GM23248 (cell line): ENCODE results near the gene TRPM5. TPM values are rescaled to one million over a fixed set of nuclear protein-coding genes. Genes with fewer than 3 reads are reported as not detected.

Experiments
- DNase-seq: peaks from one replicate; pipeline ENCODE4 v3.0.0-alpha.2; 2015
- H2AFZ ChIP-seq: fragments of 200-600 bp; sonication (generic); 2 replicates; pipeline ENCODE4 v1.6.1; 2016; ENCODE audit warnings: antibody characterized with exemption
- H3F3A ChIP-seq: fragments of 200-600 bp; sonication (generic); 2 replicates; pipeline ENCODE4 v1.6.1; 2016; ENCODE audit warnings: mild to moderate bottlenecking, antibody characterized with exemption, mixed run types; ENCODE audit not compliant: insufficient read depth
- H3K27ac ChIP-seq: fragments of 200-600 bp; sonication (generic); 2 replicates; pipeline ENCODE4 v1.5.1; 2016; ENCODE audit warnings: mild to moderate bottlenecking
- H3K27me3 ChIP-seq: fragments of 200-600 bp; sonication (generic); replicated peaks from 2 replicates; pipeline ENCODE4 v1.6.1; 2016; ENCODE audit warnings: mild to moderate bottlenecking; ENCODE audit not compliant: insufficient read depth
- H3K36me3 ChIP-seq: fragments of 200-600 bp; sonication (generic); 2 replicates; pipeline ENCODE4 v1.6.1; 2016; ENCODE audit warnings: low read depth, mild to moderate bottlenecking
- H3K4me1 ChIP-seq: fragments of 200-600 bp; sonication (generic); 2 replicates; pipeline ENCODE4 v1.6.1; 2016; ENCODE audit warnings: mild to moderate bottlenecking; ENCODE audit not compliant: insufficient read depth
- H3K4me2 ChIP-seq: fragments of 200-600 bp; sonication (generic); one replicate; pipeline ENCODE4 v1.6.1; 2016; ENCODE audit warnings: mild to moderate bottlenecking; ENCODE audit not compliant: unreplicated experiment
- H3K4me3 ChIP-seq: fragments of 200-600 bp; sonication (generic); 2 replicates; pipeline ENCODE4 v1.5.1; 2016; ENCODE audit warnings: mild to moderate bottlenecking
- H3K79me2 ChIP-seq: fragments of 200-600 bp; sonication (generic); 2 replicates; pipeline ENCODE4 v1.6.1; 2016; ENCODE audit warnings: mild to moderate bottlenecking; ENCODE audit not compliant: insufficient read depth
- H3K9ac ChIP-seq: fragments of 200-600 bp; sonication (generic); 2 replicates; pipeline ENCODE4 v1.6.1; 2016; ENCODE audit warnings: mild to moderate bottlenecking
- H3K9me2 ChIP-seq: fragments of 200-600 bp; sonication (generic); 2 replicates; pipeline ENCODE4 v1.6.1; 2016; ENCODE audit warnings: mixed run types, mild to moderate bottlenecking, moderate library complexity; ENCODE audit not compliant: insufficient read depth
- H3K9me3 ChIP-seq: fragments of 200-600 bp; sonication (generic); one replicate; pipeline ENCODE4 v1.6.1; 2017; ENCODE audit warnings: low read depth
- H4K20me1 ChIP-seq: fragments of 200-600 bp; sonication (generic); 2 replicates; pipeline ENCODE4 v1.6.0; 2016; ENCODE audit not compliant: insufficient read depth
- EZH2 ChIP-seq: fragments of 200-600 bp; sonication (generic); IDR thresholded peaks from 2 replicates; pipeline ENCODE4 v1.6.1; 2018; ENCODE audit warnings: antibody characterized with exemption, mild to moderate bottlenecking; ENCODE audit not compliant: insufficient read depth, poor library complexity, severe bottlenecking
- EZH2phosphoT487 ChIP-seq: fragments of 200-600 bp; sonication (generic); IDR thresholded peaks from 2 replicates; pipeline ENCODE4 v1.6.1; 2018; ENCODE audit warnings: antibody characterized with exemption, moderate library complexity, mild to moderate bottlenecking, low read depth; ENCODE audit not compliant: insufficient read depth
- WGBS, 2 experiments: methylation state at CpG; one replicate each; pipeline ENCODE4 v1.1.6; 2015 to 2017; ENCODE audit warnings: low lambda C conversion rate in 2 of 2, low coverage in 1 of 2; ENCODE audit errors: missing lambda C conversion rate in 2 of 2; 5-methylcytosine and 5-hydroxymethylcytosine counted together
- in situ Hi-C: fragments of 300-500 bp; cut with MboI; formaldehyde crosslinking; loops from 2 replicates; pipeline ENCODE4 v1.15.0; 2020
- polyA plus RNA-seq: library from polyadenylated mRNA; unstranded; fragments of >200 nt; fragmentation: Nextera tagmentation; extraction: Ambion mirVana; gene quantifications from 2 replicates; pipeline ENCODE4 v1.2.1, GENCODE V29; 2016
- total RNA-seq: library from RNA; depleted of rRNA; stranded (reverse); fragments of >200 nt; shearing (Covaris generic); gene quantifications from 2 replicates; pipeline ENCODE4 v1.2.3, GENCODE V29; 2014

Gene TRPM5
- total and polyA plus RNA-seq, 2 experiments from 2014 or later: not detected

DNA sequence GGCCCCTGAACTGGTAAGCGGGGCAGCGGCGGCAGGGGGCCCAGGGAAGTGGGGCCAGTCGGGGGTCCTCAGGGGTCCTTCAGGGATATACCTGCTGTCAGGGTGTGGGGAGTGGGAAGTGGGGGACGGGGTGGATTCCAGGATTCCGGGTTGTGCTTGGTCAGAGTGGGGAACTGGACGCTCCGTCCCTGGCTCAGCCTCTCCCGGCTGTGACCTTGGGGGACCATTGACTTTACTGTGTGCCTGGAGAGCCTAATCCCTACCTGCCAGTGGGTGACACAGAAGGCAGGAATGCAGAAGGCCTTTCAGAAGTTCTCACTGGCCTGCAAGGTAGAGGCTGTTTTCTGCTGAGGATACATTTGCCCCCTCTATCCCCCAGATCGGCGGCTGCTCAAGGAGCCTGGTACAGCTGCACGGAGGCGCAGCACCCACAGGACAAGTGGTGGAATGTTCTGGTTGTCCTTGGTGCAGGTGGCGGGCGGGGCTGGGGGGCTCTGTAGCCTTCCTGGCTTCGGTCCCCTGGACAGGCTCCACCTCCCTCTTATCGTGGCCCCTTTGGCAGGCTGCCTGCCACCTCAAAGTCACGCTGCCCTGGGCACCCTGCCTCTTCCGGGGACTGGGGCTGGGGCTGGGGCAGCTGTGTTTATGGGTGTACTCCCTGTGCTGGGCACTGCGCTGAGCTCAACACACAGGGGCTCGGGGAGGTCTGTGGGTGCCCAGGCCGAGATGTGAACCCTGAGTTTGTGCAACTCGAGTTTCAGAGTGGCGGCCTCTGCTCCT is 18.9 kb upstream of the TRPM5 start:
- H3K27ac ChIP-seq: no peak overlapping the region
- H3K9me2 ChIP-seq: no peaks in the 10 kb centered on the region
- H3K36me3 ChIP-seq: no peaks in the 10 kb centered on the region
- H2AFZ ChIP-seq: no peak overlapping the region
- no peak overlapping the region for H3K4me2 ChIP-seq
- no peak overlapping the region for H3K4me3 ChIP-seq
- H3K9ac ChIP-seq: no peak overlapping the region
- TF ChIP-seq EZH2phosphoT487 (no peak), EZH2 (no peak)
- H3K79me2 ChIP-seq: no peaks in the 10 kb centered on the region
- in situ Hi-C loops: no loop called here
- H3F3A ChIP-seq: no peaks in the 10 kb centered on the region
- H3K9me3 ChIP-seq: no peaks in the 10 kb centered on the region
- no peaks in the 10 kb centered on the region for H4K20me1 ChIP-seq
- 60 to 62% methylated on average over 20 to 24 of the region's 24 CpGs for WGBS, 2 experiments
- DNase-seq: no peak
- no peaks in the 10 kb centered on the region for H3K4me1 ChIP-seq
- H3K27me3 ChIP-seq: peaks cover 4% of the 10 kb centered on the region; the same call in 1 of the 2 replicates

DNA sequence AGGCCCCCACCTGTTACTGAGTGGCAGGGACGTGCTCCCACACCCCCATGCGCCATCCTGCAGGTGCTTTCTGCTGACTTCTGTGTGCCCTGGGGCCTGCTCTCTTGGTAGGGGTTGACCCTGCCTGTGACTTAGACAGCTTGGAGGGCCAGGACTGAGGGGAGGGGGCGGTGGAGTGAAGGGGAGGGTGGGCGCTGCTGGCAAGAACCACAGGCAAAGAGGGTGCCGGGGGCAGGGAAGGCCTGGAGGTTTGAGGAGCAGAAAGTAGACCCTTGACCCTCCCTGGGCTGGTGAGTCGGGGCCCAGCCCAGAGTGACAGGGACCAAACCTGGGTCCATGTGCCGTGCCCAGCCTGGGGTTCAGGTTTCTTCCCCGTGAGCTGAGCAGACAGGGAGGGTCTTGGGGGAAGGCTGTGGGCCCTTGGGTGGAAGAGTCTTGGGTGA is 18.2 kb upstream of the TRPM5 start:
- H3K27ac ChIP-seq: no peak overlapping the region
- no peaks in the 10 kb centered on the region for H3K4me1 ChIP-seq
- H3K79me2 ChIP-seq: no peaks in the 10 kb centered on the region
- 49 to 65% methylated on average over 4 to 8 of the region's 8 CpGs for WGBS, 2 experiments
- H3K27me3 ChIP-seq: peaks cover 6% of the 10 kb centered on the region; the same call in 1 of the 2 replicates
- no peak for DNase-seq
- no peaks in the 10 kb centered on the region for H4K20me1 ChIP-seq
- no peaks in the 10 kb centered on the region for H3F3A ChIP-seq
- no peaks in the 10 kb centered on the region for H3K9me2 ChIP-seq
- no peak overlapping the region for H2AFZ ChIP-seq
- TF ChIP-seq EZH2phosphoT487: no peak
- TF ChIP-seq EZH2: no peak
- no peaks in the 10 kb centered on the region for H3K36me3 ChIP-seq
- no peaks in the 10 kb centered on the region for H3K9me3 ChIP-seq
- no peak overlapping the region for H3K9ac ChIP-seq
- H3K4me3 ChIP-seq: no peak overlapping the region
- no peak overlapping the region for H3K4me2 ChIP-seq
- in situ Hi-C loops: no loop called here

DNA sequence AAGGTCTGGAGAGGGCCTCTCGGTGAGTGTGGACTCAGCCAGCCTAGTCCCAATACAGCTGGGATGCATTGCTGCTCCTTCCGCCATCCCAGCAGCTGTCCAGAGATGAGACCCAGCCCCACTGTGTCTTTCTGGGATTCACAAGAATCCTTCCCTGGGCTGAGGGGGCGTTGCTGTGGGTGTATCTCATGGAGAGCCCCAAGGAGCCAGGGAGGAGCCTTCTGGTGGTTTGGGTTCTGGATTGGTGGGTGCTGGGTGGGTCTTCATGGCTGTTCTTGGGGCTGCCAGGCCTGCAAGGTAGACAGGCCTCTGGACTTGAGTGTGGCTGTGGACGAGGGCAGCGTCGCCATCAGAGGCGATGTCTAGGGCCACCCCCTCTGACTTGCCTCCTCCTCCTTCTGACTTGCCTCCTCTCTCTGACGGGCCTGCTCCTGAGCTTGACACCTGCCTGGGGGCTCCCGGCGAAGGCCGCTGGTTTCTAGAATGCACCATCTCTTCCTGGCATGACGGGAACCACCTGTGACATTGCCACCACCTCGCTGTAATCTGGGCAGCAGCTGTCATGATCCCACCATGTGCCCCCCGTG is 17.7 kb upstream of the TRPM5 start:
- Histone ChIP-seq H3K9ac (no peak overlapping the region), H3K36me3 (no peaks in the 10 kb centered on the region), H3K4me2 (no peak overlapping the region), H2AFZ (no peak overlapping the region), H3K9me3 (no peaks in the 10 kb centered on the region), H3K4me1 (no peaks in the 10 kb centered on the region), H3K9me2 (no peaks in the 10 kb centered on the region), H3K27ac (no peak overlapping the region), H3K4me3 (no peak overlapping the region), H4K20me1 (no peaks in the 10 kb centered on the region), H3F3A (no peaks in the 10 kb centered on the region), H3K27me3 (peaks cover 11% of the 10 kb centered on the region; the same call in 1 of the 2 replicates), H3K79me2 (no peaks in the 10 kb centered on the region)
- DNase-seq: no peak
- 65 to 67% methylated on average over 14 of the region's 14 CpGs for WGBS, 2 experiments
- TF ChIP-seq EZH2phosphoT487: no peak
- in situ Hi-C loops: no loop called here

DNA sequence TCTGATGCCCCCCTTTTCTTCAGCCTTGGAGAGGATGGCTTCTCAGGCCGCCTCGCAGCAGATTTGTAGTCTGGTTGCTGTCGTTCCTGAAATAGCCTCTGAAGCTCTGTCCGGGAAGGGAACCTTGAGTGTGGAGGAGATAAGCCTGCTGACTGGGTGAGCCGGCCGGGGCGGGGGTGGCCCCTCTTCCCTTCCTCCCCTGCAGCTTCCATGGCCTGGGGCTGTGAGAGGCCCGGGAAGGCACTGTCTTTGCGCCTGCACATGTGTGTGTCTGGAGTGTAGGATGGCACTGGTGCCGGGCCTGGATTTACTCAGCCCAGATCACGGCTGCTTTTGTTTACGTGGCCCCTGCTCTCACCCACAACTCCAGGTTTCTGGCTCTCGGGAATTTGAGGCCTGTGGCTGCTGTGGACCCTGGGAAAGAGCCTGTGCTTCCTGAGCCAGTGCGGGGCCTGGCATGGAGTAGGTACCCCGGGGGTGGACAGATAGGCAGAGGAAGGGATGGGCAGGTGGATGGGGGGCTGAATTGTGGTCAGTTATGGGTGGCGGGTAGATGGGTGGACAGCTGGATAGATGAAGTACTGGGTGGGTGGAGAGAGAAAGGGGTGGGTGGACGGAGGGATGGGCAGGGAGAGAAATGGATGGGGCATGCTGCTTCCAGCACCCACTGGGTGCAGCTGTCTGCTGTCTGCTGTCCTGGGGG is 17.1 kb upstream of the TRPM5 start:
- H3K4me2 ChIP-seq: no peak overlapping the region

More for the DNA sequence above, 17.1 kb upstream of the TRPM5 start:
- WGBS, 2 experiments: 61 to 63% methylated on average over 12 to 17 of the region's 17 CpGs
- Histone ChIP-seq H3K4me1 (no peaks in the 10 kb centered on the region), H3K9me2 (no peaks in the 10 kb centered on the region), H4K20me1 (no peaks in the 10 kb centered on the region), H3K27me3 (peaks cover 13% of the 10 kb centered on the region; the same call in 1 of the 2 replicates), H3K9me3 (no peaks in the 10 kb centered on the region), H3F3A (no peaks in the 10 kb centered on the region), H3K27ac (no peak overlapping the region), H3K79me2 (no peaks in the 10 kb centered on the region), H3K4me3 (no peak overlapping the region), H3K36me3 (no peaks in the 10 kb centered on the region), H3K9ac (no peak overlapping the region), H2AFZ (no peak overlapping the region)
- TF ChIP-seq EZH2: no peak
- TF ChIP-seq EZH2phosphoT487: no peak
- in situ Hi-C loops: no loop called here
- no peak for DNase-seq
